ENCODE results near the gene ADPGK.

The ADPGK gene

DNA sequence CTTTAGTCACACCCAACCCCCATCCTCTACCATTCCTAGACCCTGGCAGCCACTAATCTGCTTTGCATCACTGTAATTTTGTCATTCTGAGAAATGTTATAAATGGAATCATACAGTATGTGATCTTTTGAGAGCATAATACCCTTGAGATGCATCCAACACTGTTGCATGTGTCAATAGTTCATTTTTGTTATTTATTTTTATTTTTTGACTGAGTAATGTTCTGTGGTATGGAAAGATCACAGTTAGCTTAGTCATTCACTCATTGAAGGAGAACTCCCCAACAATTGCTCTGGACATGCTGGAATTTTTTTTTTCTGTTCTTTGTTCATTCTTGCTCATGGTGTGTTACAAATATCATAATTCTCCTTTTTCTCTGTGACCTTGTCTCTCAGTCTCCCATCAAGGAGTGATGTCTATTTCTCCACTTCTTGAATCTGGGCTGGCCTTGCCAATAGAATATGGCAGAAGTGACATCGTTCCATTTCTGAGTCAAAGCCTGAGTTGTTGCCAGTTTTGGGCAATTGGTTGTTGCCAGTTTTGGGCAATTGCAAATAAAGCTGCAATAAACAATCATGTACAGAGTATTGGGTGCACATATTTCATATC, 6.8 kb upstream of the ADPGK start:
- in situ Hi-C loops (cut with MboI; ENCODE audit: low sequenced_read_pairs), result no loop called here

DNA sequence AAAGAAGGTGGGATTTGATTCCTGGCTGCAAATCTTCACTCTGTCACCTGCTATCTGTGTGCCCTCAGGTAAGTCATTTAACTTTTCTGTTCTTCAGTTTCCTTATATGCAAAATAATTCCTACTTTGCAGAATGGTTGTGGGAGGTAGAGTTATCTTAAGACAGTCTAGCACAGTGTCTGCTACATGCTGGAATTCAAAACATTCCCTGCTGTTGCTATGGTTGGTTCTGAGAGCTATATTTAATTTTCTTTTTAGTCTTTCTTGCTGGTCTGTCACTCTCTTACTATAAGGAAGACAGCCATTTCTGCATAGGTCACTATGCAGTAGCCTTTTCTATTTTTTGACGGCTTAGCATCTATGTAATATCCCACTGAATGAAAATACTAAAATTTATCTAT, 4.0 kb upstream of the ADPGK start:
- in situ Hi-C loops (cut with MboI; ENCODE audit: low sequenced_read_pairs), result no loop called here

DNA sequence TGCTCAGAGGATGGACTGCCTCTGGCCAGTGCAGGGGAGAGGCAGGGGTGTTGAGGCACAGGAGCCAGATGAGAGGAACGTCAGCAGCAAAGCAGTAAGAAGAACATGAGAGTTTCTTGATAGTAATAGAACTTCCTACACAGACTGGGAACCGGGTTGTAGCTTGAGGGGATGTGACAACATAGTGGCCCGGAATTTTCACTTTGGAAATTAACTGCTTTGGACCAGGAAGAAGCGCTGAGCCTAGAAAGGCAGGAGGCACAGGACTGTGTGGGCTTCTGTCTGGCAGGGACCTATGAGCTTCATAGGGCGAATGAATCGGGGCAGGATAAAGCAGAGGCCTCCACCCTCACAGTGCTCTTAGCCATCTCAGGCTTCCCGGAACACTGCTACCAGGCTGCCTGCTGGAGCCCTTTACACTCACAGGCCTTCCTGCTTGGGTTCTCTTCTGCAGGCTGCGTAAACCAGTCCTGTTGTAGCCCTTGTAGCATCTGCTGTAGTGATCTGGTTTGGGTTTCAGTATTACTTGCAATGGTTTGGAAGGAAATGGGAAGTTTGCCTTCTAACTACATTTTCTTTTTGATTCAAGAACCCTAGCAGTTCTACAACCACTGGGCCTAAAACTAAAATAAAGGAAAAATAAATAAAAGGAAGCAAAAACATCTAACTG, 3.3 kb upstream of the ADPGK start:
- in situ Hi-C loops (cut with MboI; ENCODE audit: low sequenced_read_pairs), result no loop called here

DNA sequence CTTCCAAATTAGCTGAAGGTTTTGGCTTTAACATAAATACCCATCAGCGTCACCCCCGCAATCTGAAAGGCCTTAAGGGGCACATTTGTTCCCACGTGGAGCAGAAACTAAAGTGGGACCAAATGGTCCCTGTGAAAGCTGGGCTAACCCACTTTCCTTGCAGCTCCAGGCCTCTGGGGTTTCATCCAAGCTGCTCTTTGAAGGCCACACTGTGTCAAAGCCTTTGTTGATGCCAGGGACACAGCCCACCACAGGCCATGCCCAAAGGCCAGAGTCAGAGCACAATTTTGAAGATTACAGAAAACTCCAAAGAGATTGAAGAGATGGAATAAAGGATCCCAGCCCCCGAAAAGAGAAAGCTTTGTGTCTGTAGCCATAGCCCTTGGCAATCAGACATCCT, 2.7 kb upstream of the ADPGK start:
- in situ Hi-C loops (cut with MboI; ENCODE audit: low sequenced_read_pairs), result no loop called here

DNA sequence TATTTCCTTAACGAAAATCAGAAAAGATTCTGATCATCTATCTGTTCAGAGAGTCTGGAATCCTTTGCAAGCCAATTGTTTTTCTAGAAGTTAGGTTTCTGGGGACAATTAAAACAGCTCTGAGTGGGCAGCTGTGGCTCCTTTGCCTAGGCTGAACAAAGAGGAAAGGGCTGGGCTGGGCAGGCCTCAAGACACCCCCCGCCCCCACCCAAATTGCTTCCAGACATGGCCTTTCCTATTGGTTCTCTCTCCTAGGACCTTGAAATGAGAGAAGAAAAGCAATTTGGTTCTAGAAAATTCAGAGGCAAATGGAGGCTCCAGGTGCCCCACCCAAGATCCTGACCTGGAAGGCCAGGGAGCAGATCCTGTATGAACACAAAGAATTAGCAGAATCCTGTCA, 2.3 kb upstream of the ADPGK start:
- in situ Hi-C loops (cut with MboI; ENCODE audit: low sequenced_read_pairs), result no loop called here

DNA sequence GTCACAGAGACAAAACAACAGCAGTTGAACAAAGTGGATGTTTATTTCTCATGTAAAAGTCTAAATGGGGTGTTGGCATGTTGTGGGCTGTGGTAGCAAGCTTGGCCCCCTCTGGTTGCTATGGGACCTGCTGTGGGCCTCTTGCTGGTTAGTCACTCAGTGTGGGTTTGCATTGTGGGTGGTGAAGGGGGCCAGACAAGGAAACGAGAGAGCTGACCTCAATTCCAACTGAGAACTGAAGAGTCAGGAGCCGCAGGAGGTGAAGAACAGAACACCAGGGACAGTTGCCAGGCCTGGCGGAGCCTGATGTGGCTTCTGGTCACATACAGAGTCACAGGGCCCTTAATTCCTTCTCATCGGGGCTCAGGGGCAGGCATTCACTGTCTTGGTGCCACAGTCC, 1.9 kb upstream of the ADPGK start:
- in situ Hi-C loops (cut with MboI; ENCODE audit: low sequenced_read_pairs), result no loop called here

DNA sequence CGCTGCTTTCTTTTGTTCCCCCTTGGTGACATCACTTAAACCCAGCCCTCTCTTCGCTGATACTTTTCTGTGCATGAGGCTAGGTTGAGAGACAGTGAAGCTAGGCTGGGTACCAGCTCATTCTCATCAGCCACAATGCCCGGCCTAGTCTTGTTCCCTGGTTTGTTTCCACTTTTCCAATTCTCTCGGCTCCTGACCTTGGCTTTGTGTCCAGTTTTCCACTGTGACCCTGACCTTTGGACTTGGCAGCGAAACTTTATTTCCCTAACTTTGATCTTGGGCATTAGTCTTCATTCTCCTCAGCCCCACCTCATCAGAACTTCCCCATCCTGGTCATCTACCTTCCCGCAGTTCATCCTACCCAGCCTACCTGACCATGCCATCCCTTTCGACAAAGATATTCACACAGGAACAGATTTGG, 908 bp upstream of the ADPGK start:
- in situ Hi-C loops (cut with MboI; ENCODE audit: low sequenced_read_pairs), result no loop called here

DNA sequence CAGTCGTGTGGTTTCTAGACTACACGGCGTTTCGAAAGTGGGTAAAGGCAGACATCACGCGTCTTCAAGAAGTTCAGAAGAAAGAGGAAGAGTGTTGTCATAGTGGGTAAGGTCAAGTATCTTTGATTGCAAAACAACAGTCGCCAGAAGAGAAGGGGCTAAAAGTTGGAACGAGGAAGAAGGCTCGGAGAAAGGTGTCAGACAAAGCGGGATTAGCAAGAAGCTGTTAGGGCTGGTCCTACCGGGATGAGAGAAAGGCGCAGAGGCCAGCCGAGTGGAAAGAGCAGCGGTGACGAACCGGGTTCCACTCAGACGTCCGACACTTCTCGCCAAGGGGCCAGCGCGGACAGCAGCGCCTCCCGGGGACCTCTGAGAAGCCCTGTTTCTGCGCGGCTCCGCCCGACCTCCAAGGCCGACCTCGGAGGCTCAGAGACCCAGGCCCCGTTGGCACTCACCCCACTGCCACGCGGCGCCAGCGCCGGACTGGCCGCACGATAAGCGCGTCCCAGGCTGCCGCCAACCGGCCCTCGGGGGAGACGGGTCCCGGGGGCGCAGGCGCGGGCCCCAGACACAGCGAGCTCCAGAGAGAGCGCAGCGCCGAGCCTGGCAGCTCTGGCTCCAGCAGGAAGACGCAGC, 436 bp downstream of the ADPGK start:
- in situ Hi-C loops (cut with MboI; ENCODE audit: low sequenced_read_pairs), result no loop called here

DNA sequence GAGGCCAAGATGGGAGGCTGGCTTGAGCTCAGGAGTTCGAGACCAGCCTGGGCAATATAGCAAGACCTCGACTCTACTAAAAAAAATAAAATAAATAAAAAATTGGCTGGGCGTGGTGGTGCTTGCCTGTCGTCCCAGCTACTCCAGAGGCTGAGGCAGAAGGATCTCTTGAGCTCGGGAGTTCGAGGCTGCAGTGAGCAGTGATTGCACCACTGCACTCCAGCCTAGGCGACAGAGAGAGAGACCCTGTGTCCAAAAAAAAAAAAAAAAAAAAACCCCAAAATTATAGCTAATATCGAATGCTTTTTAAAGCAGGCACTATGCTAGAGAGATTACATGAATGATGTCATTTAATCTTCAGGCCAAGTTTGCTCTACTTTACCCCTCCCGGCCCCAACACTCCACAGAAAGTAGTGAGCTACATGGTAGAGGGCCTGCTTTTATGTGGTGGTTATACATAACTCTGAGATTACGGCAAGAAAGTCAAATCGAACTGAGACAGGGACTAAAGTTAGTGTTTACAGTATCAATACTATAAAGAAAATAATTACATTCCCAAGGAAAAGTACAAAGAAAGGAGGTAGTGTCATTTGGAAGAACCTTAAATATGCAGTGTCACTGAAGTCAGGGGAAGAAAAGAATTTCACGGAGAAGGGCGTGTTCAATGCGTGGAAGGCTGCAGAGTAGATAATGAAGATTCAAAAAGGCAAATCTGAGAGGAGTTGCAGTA, 1.1 kb downstream of the ADPGK start:
- in situ Hi-C loops (cut with MboI; ENCODE audit: low sequenced_read_pairs), result no loop called here

DNA sequence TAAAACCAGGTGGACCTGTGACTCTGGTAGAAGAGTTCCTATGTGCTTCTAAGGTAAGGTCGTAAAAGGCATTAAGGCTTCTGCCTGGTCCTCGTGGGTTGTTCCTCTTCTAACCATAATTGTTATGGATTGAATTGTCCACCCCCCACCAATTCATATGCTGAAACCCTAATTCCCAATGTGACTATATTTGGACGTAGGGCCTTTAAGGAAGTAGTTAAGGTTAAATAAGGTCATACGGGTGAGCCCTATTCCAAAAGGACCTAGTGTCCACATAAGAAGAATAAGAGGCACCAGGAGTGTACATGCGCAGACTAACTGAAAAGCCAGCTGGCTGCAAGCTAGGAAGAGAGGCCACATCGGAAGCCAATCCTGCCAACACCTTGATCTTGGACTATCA, 1.9 kb downstream of the ADPGK start:
- in situ Hi-C loops (cut with MboI; ENCODE audit: low sequenced_read_pairs), result no loop called here

DNA sequence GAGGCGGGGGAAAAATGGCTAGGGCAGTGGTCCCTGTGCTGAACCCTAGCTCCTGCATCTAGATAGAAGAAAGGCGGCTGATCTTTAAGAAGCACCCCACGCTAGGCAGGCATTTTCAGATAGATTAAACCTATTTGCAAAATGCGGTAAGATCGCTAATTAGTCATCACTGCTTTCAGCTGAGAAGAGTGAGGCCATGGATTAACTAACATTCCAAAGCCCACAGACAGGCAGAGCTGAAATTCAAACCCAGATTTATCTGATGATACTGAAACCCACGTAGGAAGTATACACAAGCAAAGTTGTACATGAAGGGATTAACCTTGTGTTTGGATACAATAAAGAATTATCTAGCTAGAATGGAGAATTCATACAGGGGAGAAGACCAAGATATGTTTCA, 4.8 kb downstream of the ADPGK start:
- in situ Hi-C loops (cut with MboI; ENCODE audit: low sequenced_read_pairs), result no loop called here

DNA sequence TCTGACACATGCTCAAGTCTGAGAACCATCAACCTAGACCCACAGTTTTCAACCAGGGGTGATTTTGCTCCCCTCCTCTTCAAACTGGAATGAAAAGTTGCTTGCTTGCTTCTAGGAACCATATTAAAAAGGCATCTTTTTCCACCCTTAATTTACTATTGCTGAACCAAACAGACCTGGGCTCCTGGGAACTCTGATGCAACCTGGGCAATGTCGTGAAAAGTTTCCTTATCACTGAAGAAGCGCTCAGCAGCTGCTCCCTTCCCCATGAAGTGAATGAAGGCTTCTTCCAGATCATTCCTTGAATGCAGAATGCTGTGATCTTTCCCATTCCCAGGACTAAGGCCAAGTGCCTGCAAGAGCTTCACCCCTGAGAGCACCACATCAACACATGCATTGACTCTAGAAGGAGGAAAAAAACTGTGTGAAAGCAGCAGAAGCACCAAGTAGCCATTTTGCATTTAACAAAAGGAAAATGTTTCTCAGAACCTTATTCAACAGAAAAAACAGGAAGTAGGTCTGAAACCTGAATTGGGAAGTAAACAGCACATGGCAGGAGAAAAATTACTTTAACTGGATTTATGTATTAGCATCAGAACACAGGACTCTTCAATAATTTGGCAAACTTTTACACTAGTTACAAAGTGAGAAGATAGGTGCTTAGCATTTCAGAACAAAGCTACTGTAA, 8.7 kb downstream of the ADPGK start:
- in situ Hi-C loops (cut with MboI; ENCODE audit: low sequenced_read_pairs), result no loop called here

DNA sequence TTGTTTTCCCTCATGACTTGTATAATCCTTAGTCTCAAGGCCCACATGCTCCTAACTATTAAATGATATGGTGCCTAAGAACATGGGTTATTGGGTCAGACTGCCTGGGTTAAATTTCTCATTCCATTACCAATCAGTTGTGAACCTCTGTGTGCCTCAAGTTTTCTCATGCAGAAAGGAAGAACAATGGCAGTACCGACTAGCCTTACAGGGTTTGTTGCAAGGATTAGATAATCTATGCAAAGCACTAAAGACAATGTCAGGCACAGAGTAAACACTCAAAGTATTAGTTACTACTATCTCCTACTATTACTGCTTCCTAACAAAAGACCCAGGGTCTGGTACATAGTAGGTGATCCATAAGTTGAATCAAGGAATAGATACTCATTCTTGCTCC, 12.2 kb downstream of the ADPGK start:
- in situ Hi-C loops (cut with MboI; ENCODE audit: low sequenced_read_pairs), result no loop called here

DNA sequence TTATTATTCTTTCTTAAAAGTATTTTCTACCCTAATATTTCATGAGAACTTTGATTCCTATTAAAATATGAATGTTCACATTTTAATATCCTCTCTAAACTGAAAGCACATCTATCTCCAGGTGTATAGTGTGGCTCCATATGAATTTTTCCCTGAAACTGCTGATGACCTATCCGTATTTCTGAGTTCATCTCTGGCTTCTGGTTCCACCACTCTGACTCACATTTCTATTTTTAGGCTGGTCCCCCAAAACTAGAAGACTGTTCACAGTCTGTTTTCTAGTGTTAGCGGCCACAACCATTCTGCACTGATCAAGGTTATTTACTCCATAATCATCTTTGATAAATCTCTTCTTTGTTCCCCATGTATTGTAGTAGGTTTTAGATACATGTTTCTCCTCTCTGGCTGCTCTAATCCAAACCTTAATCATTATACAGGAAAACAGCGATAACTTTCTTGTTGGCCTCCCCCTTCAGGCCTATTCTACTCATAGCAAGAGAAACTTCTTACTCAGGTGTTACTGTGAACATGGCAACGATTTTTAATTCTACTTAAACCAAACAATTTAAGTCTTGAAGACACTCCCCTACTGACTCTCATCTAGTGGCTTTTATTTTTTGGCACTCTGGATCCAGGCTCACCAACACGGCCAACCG, 12.8 kb downstream of the ADPGK start:
- in situ Hi-C loops (cut with MboI; ENCODE audit: low sequenced_read_pairs), result no loop called here

DNA sequence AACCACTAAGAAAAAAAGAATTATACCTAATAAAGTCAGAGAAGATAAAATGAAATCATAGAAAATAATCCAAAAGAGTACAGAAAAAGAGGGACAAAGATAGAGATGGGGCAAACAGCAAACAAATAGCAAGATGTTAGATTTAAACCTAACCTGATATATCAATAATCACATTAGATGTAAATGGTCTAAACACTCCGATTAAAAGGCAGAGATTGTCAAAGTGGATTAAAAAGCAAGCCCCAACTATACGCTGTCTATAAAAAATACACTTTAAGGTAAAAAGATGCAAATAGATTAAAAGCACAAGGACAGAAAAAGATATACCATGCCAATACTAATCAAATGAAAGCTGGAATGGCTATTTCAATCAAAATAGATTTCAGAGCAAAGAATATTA, 16.8 kb downstream of the ADPGK start:
- in situ Hi-C loops (cut with MboI; ENCODE audit: low sequenced_read_pairs), result no loop called here

DNA sequence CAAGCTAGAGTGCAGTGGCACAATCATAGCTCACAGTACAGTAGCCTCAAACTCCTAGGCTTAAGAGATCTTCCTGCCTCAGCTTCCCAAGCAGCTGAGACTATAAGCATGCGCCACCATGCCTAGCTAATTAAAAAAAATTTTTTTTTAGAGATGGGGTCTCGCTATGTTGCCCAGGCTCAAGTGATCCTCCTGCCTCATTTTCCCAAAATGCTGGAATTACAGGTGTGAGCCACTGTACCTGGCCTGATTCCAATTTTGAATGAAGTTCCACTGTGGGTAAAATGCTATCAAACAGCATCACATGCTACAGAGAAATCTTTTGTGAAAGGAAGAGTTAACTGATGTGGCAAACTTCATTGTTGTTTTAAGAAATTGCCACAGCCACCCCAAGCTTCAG, 17.5 kb downstream of the ADPGK start:
- in situ Hi-C loops (cut with MboI; ENCODE audit: low sequenced_read_pairs), result no loop called here

DNA sequence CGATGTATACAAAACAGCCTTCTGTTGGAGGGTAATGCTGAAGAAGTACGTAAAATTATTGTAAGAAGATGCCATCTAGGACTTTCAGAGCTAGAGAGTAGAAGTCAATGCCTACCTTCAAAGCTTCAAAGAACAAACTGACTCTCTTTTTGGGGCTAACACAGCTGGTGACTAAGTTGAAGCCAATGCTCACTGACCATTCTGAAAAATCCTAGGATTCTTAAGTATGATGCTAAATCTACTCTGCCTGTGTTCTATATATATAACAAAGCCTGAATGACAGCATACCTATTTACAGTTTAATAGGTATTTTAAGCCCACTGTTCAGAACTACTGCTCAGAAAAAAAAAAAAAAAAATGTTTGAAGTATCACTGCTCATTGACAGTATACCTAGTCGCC, 18.9 kb downstream of the ADPGK start:
- in situ Hi-C loops (cut with MboI; ENCODE audit: low sequenced_read_pairs), result no loop called here

DNA sequence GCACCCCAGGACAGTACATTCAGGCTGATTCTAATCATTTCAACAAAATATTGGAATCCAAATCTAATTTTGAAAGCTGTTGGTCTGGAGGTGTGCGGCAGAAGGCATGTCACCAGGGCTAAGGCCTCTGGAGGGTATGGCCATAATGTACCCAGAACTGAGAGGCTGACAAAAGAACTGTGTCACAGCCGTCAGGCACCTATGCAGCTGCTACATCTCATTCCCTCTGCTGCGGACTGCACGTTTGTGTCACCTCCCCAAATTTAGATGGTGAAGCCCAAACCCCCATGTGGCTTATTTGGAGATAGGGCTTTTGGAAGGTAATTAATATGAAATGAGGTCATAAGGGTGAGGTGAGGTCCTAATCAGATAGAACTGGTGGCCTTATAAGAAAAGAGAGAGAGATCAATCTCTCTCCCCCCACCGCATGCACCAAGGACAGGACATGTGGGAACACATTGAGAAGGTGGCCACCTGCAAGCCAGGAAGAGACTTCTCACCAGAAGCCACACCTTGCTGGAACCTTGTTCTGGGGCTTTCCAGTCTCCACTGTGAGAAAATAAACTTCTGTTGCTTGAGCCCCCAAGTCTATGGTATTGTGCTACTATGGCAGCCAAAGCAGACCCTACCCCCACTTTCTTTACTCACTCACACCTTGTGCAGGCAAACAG, 22.8 kb downstream of the ADPGK start:
- in situ Hi-C loops (cut with MboI; ENCODE audit: low sequenced_read_pairs), result no loop called here

DNA sequence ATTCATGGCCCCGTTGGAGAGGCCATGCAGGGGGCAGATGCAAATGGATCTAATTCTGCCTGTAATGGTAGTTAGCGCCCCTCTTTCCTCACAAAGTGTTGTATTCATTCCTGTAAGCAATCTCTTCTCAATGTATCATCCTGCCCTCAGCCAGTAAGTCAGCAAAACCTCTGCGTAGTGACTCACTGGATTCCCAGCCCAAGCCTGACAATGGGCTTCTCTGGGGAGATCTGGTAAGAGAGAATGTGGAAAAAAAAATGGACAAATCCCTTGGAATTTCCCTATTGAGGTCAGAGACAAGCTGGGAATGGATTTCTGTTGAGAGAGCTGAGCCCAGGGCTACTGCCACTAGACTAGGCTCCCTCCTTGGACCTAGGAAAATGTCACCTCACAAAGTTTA, 25.4 kb downstream of the ADPGK start:
- in situ Hi-C loops (cut with MboI; ENCODE audit: low sequenced_read_pairs), result no loop called here

DNA sequence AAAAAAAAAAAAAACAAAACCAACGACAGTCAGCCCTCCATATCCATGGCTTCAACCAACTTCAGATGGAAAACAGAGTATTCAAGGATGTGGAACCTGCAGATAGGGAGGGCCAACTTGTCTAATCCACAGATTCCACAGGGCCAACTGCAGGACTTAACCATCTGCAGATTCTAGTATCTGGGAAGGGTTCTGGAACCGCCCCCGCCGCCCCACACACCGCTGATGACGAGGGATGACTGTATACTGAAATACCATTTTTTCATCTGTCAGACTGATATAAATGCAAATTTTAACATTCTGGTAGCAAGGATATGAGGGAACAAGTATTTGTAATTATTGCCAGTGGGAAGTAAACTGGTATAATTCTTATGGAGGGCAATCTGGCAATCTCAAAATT, 29.5 kb downstream of the ADPGK start:
- in situ Hi-C loops (cut with MboI; ENCODE audit: low sequenced_read_pairs), result no loop called here

Measured in HL-60/S4 (cell line).